ENCODE data around the gene LONP1.

LONP1 gene

DNA sequence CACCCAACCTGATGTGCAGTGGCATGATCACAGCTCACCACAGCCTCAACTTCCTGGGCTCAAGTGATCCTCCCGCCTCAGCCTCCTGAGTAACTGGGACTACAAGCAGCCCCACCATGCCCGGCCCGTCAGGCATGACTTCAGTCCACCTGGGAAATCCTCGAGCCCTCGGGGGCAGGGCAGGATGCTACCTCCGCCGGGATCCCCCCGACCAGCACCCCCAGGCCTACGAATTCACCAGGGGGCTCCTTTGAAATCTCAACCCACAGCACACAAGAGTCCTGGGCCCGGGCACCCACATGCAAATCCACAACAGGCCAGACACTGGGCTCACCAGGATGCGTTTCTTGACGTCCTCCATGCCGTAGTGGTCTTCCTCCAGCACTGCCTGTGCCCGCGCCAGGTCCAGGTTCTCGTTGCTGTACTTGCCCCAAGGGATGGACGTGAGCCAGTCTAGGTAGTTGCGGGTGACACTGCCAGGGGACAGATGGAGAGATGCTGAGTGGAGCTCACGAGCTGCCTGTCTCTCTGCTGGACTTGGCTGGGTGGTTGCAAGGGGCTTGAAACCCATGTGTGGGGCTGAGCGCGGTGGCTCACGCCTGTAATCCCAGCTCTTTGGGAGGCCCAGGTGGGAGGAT is 19.4 kb downstream of the LONP1 start:
- DNase-seq (no peak), ATAC-seq (no peak)
- H3K27me3 Mint-ChIP-seq, result no peaks in the 10 kb centered on the region
- H3K27ac Mint-ChIP-seq, result peak overlapping the region in 1 of 2 donors; percentile 27
- no peaks in the 10 kb centered on the region for H3K9me3 Mint-ChIP-seq
- H3K4me3 Mint-ChIP-seq, result no peak overlapping the region
- H3K4me1 Mint-ChIP-seq, result peaks cover 19% of the 10 kb centered on the region

DNA sequence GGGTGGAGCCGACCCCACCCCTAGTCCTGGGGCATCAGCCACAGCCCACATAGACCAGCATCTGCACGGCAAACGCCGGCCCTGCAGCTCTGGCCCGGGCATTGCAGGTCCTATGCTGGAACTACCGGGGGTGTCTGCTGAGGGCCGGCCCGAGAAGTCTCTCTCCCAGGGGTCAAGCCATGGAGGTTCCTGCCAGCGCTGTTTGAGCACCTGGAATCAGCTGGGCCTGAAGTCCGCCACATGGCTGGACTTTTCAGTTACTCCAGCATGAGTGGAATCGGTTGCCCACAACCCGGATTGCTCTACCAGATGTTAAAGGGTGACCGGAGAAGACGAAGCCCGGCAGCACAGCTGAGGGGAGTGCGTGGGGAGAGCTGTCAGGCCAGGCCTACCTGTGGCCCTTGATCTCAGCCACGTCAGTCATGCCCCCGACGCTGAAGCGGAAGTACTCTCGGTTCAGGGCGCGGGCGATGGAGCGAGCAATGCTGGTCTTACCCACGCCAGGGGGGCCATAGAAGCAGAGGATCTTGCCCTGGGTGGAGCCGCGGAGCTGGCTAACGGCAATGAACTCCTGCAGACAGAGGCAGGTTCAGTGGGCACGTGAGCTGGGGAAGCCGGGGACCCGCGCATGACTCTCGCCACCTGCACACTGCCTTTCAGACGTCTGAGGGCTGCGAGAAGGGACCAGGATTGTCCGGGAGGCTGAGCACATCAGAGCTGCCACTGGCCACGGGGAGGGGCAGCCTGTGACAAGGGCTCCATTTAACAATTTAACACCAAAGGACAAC is 21.1 kb downstream of the LONP1 start:
- ATAC-seq (no peak), DNase-seq (no peak)
- Mint-ChIP-seq H3K4me1 (peaks cover 36% of the 10 kb centered on the region), H3K9me3 (no peaks in the 10 kb centered on the region), H3K4me3 (no peak overlapping the region), H3K27me3 (no peaks in the 10 kb centered on the region), H3K27ac (peak overlapping the region in 1 of 2 donors; percentile 59)

DNA sequence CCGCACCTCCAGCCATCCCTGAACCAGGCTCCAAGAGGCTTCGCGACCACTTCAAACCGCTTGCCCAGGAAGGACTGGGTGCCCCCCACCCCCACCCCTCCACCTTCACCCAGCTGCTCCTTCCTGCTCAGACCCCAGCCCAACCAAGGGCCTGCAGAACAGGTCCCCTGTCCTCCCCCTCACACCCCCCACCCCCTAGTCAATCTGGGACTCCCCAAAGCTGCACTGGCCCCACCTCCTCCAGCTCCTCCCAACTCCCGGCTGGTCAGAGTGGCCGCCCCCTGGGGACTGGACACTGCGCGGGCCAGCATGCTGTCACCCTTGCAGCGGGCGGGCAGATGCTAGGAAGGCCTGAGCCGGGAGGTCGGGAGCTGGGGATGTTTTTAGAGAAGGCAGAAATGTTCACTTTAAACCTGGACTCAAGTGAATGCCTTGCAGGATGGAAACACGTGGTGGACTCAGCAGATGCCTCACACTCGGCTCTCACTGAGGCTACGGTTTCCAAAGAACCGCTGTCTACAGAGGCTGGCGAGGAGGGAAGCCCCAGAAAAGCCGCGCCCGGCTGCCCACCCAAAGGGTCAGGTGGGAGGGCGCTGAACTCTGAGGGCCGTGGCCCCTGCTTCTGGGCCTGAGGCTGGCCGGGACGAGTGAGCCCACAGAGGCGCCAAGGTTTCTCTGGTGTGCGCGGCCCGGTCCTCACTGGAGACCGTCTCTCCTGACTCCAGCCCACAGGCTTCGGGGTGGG is 21.9 kb downstream of the LONP1 start:
- no peak for DNase-seq
- peak overlapping the region in 1 of 2 donors; percentile 59 for H3K27ac Mint-ChIP-seq
- no peaks in the 10 kb centered on the region for H3K9me3 Mint-ChIP-seq
- no peak for ATAC-seq
- peaks cover 44% of the 10 kb centered on the region for H3K4me1 Mint-ChIP-seq
- H3K27me3 Mint-ChIP-seq, result no peaks in the 10 kb centered on the region
- no peak overlapping the region for H3K4me3 Mint-ChIP-seq

GRCh38 chr19:5697022-5697889 is 22.7 kb downstream of the LONP1 start:
- peaks cover 52% of the 10 kb centered on the region for H3K4me1 Mint-ChIP-seq
- H3K27ac Mint-ChIP-seq, result peak overlapping the region in 1 of 2 donors; percentile 89
- no peaks in the 10 kb centered on the region for H3K9me3 Mint-ChIP-seq
- no peaks in the 10 kb centered on the region for H3K27me3 Mint-ChIP-seq
- DNase-seq (no peak), ATAC-seq (no peak)
- H3K4me3 Mint-ChIP-seq, result no peak overlapping the region

DNA sequence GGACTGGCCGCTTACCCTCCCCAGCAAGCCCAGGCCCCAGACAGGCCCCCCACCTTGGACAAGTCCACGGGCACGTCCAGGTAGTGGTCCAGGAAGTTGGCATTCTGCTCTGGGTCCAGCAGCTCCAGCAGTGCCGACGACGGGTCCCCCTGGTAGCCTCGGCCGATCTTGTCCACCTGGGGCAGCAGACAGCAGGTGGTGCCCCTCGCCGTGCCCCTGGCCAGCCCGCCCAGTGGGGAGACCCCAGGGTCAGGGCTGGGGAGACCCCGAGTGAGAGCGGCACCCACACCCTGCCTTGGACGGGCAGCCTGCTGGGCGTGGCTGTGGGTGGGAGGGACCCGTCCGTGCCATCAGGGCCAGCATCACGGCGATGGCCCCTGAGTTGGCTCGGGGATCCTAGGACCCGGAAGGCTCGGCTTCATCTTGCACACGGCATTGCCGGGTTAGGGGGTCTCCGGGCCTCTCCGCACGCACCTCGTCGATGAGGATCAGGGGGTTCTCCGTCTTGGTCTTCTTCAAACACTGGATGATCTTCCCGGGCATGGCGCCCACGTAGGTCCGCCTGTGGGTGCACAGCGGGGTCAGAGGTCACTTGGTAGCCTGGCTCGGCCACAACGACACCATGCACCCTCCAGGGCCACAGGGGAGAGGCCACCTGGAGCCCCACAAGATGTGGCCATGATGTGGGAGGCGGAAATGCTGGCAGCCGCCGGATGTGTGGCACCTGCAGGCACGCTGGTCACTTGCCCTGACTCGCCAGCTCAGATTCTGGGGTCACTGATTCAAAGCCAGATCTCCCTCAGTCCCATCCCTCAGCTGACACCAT is 23.5 kb downstream of the LONP1 start:
- Mint-ChIP-seq H3K27ac (peak overlapping the region in 1 of 2 donors; percentile 89), H3K4me1 (peaks cover 55% of the 10 kb centered on the region), H3K9me3 (no peaks in the 10 kb centered on the region), H3K4me3 (no peak overlapping the region), H3K27me3 (no peaks in the 10 kb centered on the region)
- ATAC-seq (no peak), DNase-seq (no peak)

DNA sequence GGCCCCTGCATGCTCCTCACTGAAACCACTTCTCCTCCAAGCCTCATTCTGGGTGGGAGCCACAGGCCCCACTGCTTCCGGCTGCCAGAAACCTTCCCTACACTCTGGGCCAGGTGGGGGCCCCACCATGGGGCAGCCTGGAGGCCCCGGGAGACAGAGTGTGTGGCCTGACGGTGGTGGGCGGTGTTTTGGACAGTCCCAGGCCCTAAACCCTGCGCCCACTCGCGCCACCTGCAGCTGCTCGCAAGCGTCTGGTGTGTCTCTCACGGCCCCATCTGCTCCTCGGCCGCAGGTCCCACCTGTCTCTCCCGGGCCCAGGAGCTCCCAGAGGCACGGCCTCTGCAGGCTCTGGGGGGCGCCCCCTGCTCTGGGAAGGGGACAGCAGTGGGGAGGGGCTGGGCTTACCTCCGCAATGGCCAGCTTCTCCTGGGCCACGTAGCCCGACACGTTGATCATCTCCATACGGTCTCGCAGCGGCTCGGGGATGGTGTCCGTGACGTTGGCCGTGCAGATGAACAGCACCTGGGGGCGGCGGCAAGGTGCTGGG is 24.2 kb downstream of the LONP1 start:
- ATAC-seq (no peak), DNase-seq (no peak)
- peak overlapping the region in 1 of 2 donors; percentile 31 for H3K4me3 Mint-ChIP-seq
- H3K4me1 Mint-ChIP-seq, result peaks cover 58% of the 10 kb centered on the region
- H3K27me3 Mint-ChIP-seq, result no peaks in the 10 kb centered on the region
- no peaks in the 10 kb centered on the region for H3K9me3 Mint-ChIP-seq
- H3K27ac Mint-ChIP-seq, result peak overlapping the region in 1 of 2 donors; percentile 54

DNA sequence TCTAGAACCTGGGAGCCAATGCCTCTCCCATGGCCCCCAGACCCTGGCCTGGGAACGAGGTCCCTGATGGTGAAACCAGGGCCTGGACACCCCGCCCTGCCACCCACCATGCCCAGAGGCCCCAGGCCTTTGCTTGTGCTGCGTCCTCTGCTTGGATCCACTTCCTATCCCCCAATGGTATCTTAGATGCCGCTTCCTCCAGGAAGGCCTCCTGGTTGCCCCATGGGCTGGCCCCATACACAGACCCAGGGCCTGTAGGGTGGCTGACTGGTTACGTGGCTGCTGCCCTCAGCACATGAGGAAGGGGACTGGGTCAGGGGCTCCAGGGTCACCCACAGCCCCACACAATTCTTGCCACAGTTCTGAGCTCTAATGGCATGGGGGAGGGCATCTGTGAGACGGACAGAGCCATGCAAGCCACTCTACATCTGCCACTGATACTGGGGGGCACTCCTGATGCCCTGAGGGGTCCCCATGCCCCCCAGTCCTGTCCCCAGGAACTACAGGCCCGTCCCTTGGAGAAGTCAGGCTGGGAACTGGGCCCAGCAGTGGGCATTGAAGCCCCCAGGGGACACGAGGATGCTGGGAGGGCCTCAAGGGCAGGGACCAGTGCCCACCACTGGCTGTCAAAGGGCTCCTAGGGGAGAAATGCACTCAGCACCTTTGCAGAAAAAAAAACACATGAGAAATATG is 24.8 kb downstream of the LONP1 start:
- H3K27me3 Mint-ChIP-seq, result no peaks in the 10 kb centered on the region
- peak overlapping the region in 1 of 2 donors; percentile 31 for H3K4me3 Mint-ChIP-seq
- ATAC-seq, result no peak
- H3K4me1 Mint-ChIP-seq, result peaks cover 65% of the 10 kb centered on the region
- H3K27ac Mint-ChIP-seq, result peak overlapping the region in 1 of 2 donors; percentile 95
- no peaks in the 10 kb centered on the region for H3K9me3 Mint-ChIP-seq
- no peak for DNase-seq

GRCh38 chr19:5694167-5694955 is 25.6 kb downstream of the LONP1 start:
- Mint-ChIP-seq H3K27me3 (no peaks in the 10 kb centered on the region), H3K4me3 (peak overlapping the region; percentile 12 to 99), H3K9me3 (no peaks in the 10 kb centered on the region), H3K4me1 (peaks cover 71% of the 10 kb centered on the region), H3K27ac (peak overlapping the region; percentile 46 to 99)
- ATAC-seq (no peak), DNase-seq (no peak)

DNA sequence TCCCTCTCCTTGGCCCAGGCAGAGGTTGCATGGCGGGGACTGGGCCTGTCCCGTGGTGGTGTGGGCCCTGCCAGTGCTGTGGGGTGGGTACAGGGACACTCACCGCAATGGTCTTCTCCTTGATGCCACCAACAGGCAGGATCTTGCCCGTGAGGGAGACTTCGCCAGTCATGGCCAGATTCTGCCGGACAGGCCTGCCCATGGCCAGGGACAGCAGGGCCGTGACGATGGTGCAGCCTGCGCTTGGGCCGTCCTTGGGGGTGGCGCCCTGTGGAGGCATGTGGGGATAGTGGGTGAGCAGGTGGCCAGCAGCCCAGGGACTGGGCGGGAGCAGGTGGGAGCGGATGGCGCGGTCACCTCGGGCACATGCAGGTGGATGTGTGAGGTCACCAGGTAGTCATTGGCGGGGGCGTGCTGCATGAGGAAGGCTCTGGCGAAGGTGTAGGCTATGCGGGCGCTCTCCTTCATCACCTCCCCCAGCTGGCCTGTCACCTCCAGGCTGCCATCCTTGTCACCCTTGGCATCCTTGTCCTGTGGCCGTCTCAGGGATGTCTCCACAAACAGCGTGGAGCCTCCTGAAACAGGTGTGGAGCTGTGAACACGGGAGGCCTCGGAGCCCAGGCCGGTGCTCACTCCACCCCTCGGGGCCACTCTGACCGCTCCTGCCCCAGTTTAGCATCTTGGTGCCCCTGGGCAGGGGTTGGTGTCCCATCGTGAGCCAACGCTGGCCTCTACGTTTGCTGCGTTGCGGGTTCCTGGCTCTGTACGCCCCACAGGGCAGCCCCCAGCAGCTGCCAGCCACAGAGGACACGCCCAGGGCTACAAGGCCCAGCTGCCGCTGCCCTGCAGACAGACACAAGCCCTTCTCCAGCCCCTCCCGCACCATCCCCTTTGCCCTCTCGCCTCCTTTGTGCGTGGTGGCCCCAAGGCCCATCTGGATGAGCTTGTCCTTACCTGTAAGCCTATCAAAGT is 26.5 kb downstream of the LONP1 start:
- ATAC-seq (no peak), DNase-seq (peak in 1 of 2 donors; percentile 40)
- peaks cover 72% of the 10 kb centered on the region for H3K4me1 Mint-ChIP-seq
- no peaks in the 10 kb centered on the region for H3K9me3 Mint-ChIP-seq
- peak overlapping the region; percentile 19 to 99 for H3K27ac Mint-ChIP-seq
- H3K4me3 Mint-ChIP-seq, result peak overlapping the region; percentile 96 to 99
- H3K27me3 Mint-ChIP-seq, result no peaks in the 10 kb centered on the region

- peaks cover 77% of the 10 kb centered on the region for H3K4me1 Mint-ChIP-seq
Observed at GRCh38 chr19:5692723-5693194, 27.2 kb downstream of the LONP1 start.

DNA sequence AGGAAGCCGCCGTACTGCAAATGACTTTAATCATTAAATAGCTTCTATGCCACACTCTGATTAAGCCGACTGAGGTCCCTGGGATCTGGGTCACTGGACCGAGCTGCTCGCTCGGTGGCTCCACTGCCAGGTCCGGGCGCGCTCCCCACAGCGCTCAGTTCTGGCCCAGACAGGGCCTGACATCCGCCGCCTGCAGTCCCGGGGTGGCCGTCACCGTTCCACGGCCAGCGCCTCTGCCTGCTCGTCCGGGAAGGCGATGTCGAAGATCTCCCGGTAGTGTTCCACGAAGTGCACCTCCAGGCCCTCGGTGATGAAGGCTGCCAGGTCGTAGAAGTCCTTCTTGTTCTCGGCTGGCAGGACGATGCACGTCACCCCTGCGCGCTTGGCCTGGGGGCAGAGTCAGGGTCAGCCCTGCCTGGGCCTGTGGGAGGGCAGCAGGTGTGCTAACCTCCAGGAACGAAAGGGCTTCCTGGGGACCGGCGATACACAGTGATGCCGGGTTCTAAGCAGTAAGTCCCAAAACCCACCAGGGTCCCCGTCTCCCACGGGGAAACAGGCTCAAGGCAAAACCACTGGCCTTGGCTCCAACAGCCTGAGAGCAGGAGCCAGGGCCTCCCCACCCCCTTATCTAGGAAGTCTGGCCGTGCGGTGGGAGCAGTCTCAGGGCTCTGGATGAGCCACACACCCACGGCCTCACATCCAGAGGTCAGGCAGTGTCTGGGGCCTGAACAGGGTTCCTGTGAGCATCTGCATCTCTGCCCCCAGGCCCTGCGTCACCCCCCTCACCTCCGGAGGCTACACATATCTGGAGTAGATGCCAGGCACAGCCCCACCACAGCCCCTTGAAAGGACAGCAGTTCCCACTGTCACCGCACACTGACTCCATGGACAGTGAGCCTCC is 27.9 kb downstream of the LONP1 start:
- H3K27me3 Mint-ChIP-seq, result no peaks in the 10 kb centered on the region
- H3K27ac Mint-ChIP-seq, result peak overlapping the region; percentile 69 to 99
- H3K4me1 Mint-ChIP-seq, result peaks cover 74% of the 10 kb centered on the region
- H3K4me3 Mint-ChIP-seq, result peak overlapping the region; percentile 96 to 99
- ATAC-seq, result no peak
- H3K9me3 Mint-ChIP-seq, result no peaks in the 10 kb centered on the region
- DNase-seq, result peak; percentile 39 to 48

More at GRCh38 chr19:5692723-5693194, 27.2 kb downstream of the LONP1 start:
- no peaks in the 10 kb centered on the region for H3K9me3 Mint-ChIP-seq
- no peaks in the 10 kb centered on the region for H3K27me3 Mint-ChIP-seq
- DNase-seq (no peak), ATAC-seq (no peak)
- H3K27ac Mint-ChIP-seq, result peak overlapping the region; percentile 69 to 99
- peak overlapping the region; percentile 96 to 99 for H3K4me3 Mint-ChIP-seq
